GM12891 (cell line): ENCODE measurements around the gene EXOC4.

ENCODE experiments used
- POLR2A ChIP-seq: IDR thresholded peaks from 2 replicates; pipeline ENCODE4 v1.6.1; 2011; ENCODE audit warnings: low read depth, low read length, control low read depth
- POLR2AphosphoS5 ChIP-seq: IDR thresholded peaks from 2 replicates; pipeline ENCODE4 v1.6.1; 2011; ENCODE audit warnings: low read depth, low read length, control low read depth
- TAF1 ChIP-seq: IDR thresholded peaks from 2 replicates; pipeline ENCODE4 v1.6.1; 2011; ENCODE audit warnings: low read depth, low read length, control low read depth

- TF ChIP-seq POLR2A (no peak), TAF1 (no peak), POLR2AphosphoS5 (no peak)
Observed at GRCh38 chr7:133820584-133820983, 567.7 kb downstream of the EXOC4 start.
